HL-60 (cell line): ENCODE measurements around the gene SAP30BP.
A peak's percentile ranks its signal among the peaks of the same experiment; 100 is the strongest.

Source experiments
- DNase-seq, 2 experiments: peaks; one replicate each; pipeline ENCODE4 v3.0.0-alpha.2; 2010 to 2020; ENCODE audit warnings: low read depth in 1 of 2, low spot score in 1 of 2
- H3K27ac ChIP-seq: fragments of 250-450 bp; sonication (Bioruptor Pico); replicated peaks from 2 replicates; pipeline ENCODE4 v1.5.1; 2020; ENCODE audit warnings: mild to moderate bottlenecking, moderate library complexity
- H3K27me3 ChIP-seq: fragments of 250-450 bp; sonication (Bioruptor Pico); 2 replicates; pipeline ENCODE4 v1.5.1; 2021; ENCODE audit warnings: mild to moderate bottlenecking, moderate library complexity; ENCODE audit not compliant: insufficient read depth, poor library complexity, severe bottlenecking
- H3K4me3 ChIP-seq: replicated peaks from 2 replicates; pipeline ENCODE4 v1.5.1; 2011; ENCODE audit warnings: mild to moderate bottlenecking, control low read depth, low read length; ENCODE audit not compliant: insufficient read depth
- GABPA ChIP-seq: IDR thresholded peaks from 2 replicates; pipeline ENCODE4 v1.6.1; 2012; ENCODE audit warnings: low read depth
- POLR2AphosphoS5 ChIP-seq: IDR thresholded peaks from 2 replicates; pipeline ENCODE4 v1.6.1; 2012; ENCODE audit warnings: low read depth
- SPI1 ChIP-seq: IDR thresholded peaks from 2 replicates; pipeline ENCODE4 v1.6.1; 2012; ENCODE audit warnings: low read depth, mild to moderate bottlenecking, borderline replicate concordance
- TF ChIP-seq, protein P1 (sequence below): IDR thresholded peaks from one replicate; pipeline ENCODE4 v1.5.1; 2011; ENCODE audit warnings: low read length, control low read depth, inconsistent platforms; ENCODE audit not compliant: insufficient read depth
- TF ChIP-seq, protein P2 (sequence below): IDR thresholded peaks from 2 replicates; pipeline ENCODE4 v1.6.1; 2012; ENCODE audit warnings: low read depth; ENCODE audit not compliant: insufficient replicate concordance

Gene SAP30BP

DNA sequence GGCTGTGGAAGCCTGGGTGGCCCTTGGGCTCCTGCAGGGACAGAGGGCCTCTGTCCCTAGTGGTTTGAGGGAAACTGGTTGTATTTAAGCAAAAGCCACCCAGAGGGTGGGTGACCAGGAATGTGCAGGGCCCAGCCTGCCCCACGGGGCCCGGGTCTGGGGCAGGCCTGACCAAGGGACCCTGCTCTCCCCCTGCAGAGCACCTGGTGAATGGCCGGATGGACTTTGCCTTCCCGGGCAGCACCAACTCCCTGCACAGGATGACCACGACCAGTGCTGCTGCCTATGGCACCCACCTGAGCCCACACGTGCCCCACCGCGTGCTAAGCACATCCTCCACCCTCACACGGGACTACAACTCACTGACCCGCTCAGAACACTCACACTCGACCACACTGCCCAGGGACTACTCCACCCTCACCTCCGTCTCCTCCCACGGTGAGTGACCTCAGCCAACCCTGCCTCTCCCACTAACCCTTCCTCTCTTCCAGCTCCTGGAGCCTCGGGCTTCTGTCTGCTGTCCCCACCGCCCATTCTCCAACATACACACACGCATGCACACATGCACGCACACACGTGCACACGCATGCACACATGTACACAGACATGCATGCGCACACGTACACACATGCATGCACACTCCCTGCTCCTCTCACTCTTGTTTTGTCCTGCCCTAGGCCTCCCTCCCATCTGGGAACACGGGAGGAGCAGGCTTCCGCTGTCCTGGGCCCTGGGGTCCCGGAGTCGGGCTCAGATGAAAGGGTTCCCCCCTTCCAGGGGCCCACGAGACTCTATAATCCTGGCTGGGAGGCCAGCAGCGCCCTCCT, 87.5 kb downstream of the SAP30BP start:
- no peaks in the 10 kb centered on the region for H3K27me3 ChIP-seq
- peak overlapping the region; percentile 26; the same call in 1 of the 2 replicates for H3K27ac ChIP-seq
- no peak for DNase-seq
- no peak overlapping the region for H3K4me3 ChIP-seq
- TF ChIP-seq SPI1 (no peak), POLR2AphosphoS5 (no peak), GABPA (no peak)
- TF ChIP-seq, protein P1, sequence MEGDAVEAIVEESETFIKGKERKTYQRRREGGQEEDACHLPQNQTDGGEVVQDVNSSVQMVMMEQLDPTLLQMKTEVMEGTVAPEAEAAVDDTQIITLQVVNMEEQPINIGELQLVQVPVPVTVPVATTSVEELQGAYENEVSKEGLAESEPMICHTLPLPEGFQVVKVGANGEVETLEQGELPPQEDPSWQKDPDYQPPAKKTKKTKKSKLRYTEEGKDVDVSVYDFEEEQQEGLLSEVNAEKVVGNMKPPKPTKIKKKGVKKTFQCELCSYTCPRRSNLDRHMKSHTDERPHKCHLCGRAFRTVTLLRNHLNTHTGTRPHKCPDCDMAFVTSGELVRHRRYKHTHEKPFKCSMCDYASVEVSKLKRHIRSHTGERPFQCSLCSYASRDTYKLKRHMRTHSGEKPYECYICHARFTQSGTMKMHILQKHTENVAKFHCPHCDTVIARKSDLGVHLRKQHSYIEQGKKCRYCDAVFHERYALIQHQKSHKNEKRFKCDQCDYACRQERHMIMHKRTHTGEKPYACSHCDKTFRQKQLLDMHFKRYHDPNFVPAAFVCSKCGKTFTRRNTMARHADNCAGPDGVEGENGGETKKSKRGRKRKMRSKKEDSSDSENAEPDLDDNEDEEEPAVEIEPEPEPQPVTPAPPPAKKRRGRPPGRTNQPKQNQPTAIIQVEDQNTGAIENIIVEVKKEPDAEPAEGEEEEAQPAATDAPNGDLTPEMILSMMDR = no peak
- TF ChIP-seq, protein P2, sequence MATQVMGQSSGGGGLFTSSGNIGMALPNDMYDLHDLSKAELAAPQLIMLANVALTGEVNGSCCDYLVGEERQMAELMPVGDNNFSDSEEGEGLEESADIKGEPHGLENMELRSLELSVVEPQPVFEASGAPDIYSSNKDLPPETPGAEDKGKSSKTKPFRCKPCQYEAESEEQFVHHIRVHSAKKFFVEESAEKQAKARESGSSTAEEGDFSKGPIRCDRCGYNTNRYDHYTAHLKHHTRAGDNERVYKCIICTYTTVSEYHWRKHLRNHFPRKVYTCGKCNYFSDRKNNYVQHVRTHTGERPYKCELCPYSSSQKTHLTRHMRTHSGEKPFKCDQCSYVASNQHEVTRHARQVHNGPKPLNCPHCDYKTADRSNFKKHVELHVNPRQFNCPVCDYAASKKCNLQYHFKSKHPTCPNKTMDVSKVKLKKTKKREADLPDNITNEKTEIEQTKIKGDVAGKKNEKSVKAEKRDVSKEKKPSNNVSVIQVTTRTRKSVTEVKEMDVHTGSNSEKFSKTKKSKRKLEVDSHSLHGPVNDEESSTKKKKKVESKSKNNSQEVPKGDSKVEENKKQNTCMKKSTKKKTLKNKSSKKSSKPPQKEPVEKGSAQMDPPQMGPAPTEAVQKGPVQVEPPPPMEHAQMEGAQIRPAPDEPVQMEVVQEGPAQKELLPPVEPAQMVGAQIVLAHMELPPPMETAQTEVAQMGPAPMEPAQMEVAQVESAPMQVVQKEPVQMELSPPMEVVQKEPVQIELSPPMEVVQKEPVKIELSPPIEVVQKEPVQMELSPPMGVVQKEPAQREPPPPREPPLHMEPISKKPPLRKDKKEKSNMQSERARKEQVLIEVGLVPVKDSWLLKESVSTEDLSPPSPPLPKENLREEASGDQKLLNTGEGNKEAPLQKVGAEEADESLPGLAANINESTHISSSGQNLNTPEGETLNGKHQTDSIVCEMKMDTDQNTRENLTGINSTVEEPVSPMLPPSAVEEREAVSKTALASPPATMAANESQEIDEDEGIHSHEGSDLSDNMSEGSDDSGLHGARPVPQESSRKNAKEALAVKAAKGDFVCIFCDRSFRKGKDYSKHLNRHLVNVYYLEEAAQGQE = no peak

DNA sequence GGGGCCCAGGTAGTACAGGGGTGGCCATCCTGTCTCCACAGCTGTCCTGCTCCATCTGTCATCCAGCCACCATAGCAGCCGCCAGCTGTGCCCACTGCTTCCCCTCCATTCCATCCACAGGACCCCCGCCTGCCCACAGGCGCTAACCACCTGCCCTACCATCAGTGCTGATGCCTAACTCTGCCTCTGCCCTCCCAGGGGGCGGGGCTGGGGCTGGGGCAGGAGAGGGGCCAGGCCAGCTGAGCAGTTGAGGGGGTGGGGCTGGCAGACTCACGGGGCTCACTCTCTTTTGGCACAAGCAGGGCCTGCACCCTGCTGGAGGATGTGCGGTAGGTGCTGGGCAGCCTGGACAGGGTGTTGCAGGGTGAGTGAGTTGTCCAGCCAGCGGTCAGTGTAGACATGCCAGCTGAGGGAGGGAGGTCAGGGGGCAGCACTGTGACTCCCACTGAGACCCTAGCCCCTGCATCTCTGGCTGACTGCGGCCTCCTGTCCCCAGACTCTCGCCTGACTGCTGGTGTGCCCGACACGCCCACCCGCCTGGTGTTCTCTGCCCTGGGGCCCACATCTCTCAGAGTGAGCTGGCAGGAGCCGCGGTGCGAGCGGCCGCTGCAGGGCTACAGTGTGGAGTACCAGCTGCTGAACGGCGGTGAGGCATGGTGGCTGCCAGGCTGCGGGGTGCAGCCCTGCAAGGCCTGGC, 88.2 kb downstream of the SAP30BP start:
- H3K27ac ChIP-seq = no peak overlapping the region
- no peak for DNase-seq
- TF ChIP-seq, protein P1 = no peak

DNA sequence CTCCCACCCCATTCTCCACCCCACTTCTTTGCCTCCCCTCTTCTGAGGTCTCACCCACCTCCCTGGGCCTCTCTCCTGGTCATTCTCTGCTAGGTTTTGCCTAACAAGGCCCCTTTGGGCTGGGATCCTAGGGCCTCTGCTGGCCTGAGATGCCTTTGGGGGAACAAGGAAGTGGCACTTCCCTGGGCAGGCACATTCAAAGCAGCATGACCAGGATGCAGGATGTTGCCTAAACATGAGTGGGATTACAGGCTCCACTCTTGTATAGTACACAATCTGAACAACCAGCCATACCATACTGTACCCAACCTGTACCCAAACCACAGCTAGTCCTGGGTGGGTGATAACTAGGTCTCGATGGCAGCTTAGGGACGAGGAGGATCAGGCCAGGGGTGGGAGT, 88.9 kb downstream of the SAP30BP start:
- peak in 1 of 2 experiments; percentile 26 for DNase-seq
- TF ChIP-seq, protein P2 = no peak
- TF ChIP-seq, protein P1 = no peak
- TF ChIP-seq SPI1 = peak; percentile 50; the same call in 1 of the 2 replicates
- Histone ChIP-seq H3K27me3 (no peaks in the 10 kb centered on the region), H3K27ac (no peak overlapping the region), H3K4me3 (no peak overlapping the region)

More for the DNA sequence above, 88.2 kb downstream of the SAP30BP start:
- Histone ChIP-seq H3K27me3 (no peaks in the 10 kb centered on the region), H3K4me3 (no peak overlapping the region)
